CD4-positive, alpha-beta T cell treated with Interleukin-6 at 100 ng/mL for 8 hours (primary cell): ENCODE data around the gene CADM1.

Experiments
- DNase-seq: peaks from one replicate; pipeline ENCODE4 v3.0.0-alpha.2; 2020; ENCODE audit warnings: mixed read lengths, low spot score

Gene CADM1

GRCh38 chr11:115241899-115242298 lies 262.3 kb downstream of the CADM1 start:
- no peak for DNase-seq

GRCh38 chr11:115238791-115239190 lies 265.4 kb downstream of the CADM1 start:
- no peak for DNase-seq

GRCh38 chr11:115238086-115238485 lies 266.1 kb downstream of the CADM1 start:
- no peak for DNase-seq

- no peak for DNase-seq
Measured at GRCh38 chr11:115237578-115237977, 266.6 kb downstream of the CADM1 start.

- DNase-seq = no peak
Measured at GRCh38 chr11:115234794-115235193, 269.4 kb downstream of the CADM1 start.

- no peak for DNase-seq
Measured at GRCh38 chr11:115226556-115226955, 277.7 kb downstream of the CADM1 start.

GRCh38 chr11:115224551-115224950 lies 279.7 kb downstream of the CADM1 start:
- DNase-seq = no peak

- DNase-seq = no peak
Measured at GRCh38 chr11:115222863-115223530, 281.2 kb downstream of the CADM1 start.

- peak; percentile 1 for DNase-seq
Measured at GRCh38 chr11:115222218-115222862, 281.9 kb downstream of the CADM1 start.

- DNase-seq = no peak
Measured at GRCh38 chr11:115221461-115222069, 282.6 kb downstream of the CADM1 start.

- no peak for DNase-seq
Measured at GRCh38 chr11:115220911-115221310, 283.3 kb downstream of the CADM1 start.

- DNase-seq = no peak
Measured at GRCh38 chr11:115220423-115220822, 283.8 kb downstream of the CADM1 start.

GRCh38 chr11:115219376-115219775 lies 284.8 kb downstream of the CADM1 start:
- DNase-seq = no peak

- no peak for DNase-seq
Measured at GRCh38 chr11:115217726-115218311, 286.4 kb downstream of the CADM1 start.

GRCh38 chr11:115215694-115216617 lies 288.3 kb downstream of the CADM1 start:
- DNase-seq = no peak

GRCh38 chr11:115214644-115215234 lies 289.5 kb downstream of the CADM1 start:
- DNase-seq = no peak

- DNase-seq = no peak
Measured at GRCh38 chr11:115213007-115213406, 291.2 kb downstream of the CADM1 start.

GRCh38 chr11:115208808-115209259 lies 295.4 kb downstream of the CADM1 start:
- DNase-seq = no peak

- DNase-seq = no peak
Measured at GRCh38 chr11:115207916-115208315, 296.3 kb downstream of the CADM1 start.

GRCh38 chr11:115207166-115207591 lies 297.0 kb downstream of the CADM1 start:
- DNase-seq = no peak

- no peak for DNase-seq
Measured at GRCh38 chr11:115206365-115207022, 297.7 kb downstream of the CADM1 start.
